Peyer's patch (tissue), 4 donors: ENCODE data around the gene CD63.

Experiments
- POLR2A ChIP-seq, 2 donors: fragments of 450-650 bp; IDR thresholded peaks; one replicate each; pipeline ENCODE4 v1.5.1; 2017; ENCODE audit warnings: antibody characterized with exemption in 2 of 2, mild to moderate bottlenecking in 2 of 2, moderate library complexity in 2 of 2
- TF ChIP-seq, protein P1 (sequence below), 6 experiments: fragments of 450-650 bp in 4 of 6; fragments of 200-600 bp in 2 of 6; sonication (generic) in 1 of 6; IDR thresholded peaks; one replicate each; pipeline ENCODE4 v1.5.1; 2017 to 2019; ENCODE audit warnings: antibody characterized with exemption in 6 of 6, mild to moderate bottlenecking in 3 of 6, moderate library complexity in 1 of 6

DNA sequence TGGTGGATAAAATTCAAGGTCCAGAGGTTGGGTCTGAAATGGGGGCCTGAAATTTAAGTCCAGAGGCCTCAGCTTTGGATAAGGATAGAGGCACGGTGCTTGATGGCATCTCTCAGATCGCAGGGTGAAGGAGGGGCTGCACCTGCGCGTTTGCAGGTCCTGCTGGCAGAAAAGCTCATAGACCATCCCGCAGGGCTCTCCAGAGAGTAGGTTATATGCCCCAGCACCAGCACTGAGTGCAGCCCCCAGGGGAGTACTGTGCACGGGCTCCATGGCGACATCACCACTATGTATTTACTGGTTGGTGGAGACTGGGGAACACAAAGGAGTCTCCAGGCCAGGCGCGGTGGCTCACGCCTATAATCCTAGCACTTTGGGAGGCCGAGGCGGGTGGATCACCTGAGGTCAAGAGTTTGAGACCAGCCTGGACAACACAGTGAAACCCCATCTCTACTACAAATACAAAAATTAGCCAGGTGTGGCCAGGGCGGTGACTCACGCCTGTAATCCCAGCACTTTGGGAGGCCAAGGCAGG is 4.3 kb upstream of the CD63 start:
- no peak for TF ChIP-seq POLR2A (IDR thresholded peaks at IDR 0.05)
- TF ChIP-seq, protein P1, sequence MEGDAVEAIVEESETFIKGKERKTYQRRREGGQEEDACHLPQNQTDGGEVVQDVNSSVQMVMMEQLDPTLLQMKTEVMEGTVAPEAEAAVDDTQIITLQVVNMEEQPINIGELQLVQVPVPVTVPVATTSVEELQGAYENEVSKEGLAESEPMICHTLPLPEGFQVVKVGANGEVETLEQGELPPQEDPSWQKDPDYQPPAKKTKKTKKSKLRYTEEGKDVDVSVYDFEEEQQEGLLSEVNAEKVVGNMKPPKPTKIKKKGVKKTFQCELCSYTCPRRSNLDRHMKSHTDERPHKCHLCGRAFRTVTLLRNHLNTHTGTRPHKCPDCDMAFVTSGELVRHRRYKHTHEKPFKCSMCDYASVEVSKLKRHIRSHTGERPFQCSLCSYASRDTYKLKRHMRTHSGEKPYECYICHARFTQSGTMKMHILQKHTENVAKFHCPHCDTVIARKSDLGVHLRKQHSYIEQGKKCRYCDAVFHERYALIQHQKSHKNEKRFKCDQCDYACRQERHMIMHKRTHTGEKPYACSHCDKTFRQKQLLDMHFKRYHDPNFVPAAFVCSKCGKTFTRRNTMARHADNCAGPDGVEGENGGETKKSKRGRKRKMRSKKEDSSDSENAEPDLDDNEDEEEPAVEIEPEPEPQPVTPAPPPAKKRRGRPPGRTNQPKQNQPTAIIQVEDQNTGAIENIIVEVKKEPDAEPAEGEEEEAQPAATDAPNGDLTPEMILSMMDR (IDR thresholded peaks at IDR 0.05), result no peak
